ENCODE results near the gene NAT8L. TPM values are rescaled to one million over a fixed set of nuclear protein-coding genes. Genes with fewer than 3 reads are reported as not detected.

The NAT8L gene
- total RNA-seq, 1 experiment from 2014 or later = 3.8 TPM

DNA sequence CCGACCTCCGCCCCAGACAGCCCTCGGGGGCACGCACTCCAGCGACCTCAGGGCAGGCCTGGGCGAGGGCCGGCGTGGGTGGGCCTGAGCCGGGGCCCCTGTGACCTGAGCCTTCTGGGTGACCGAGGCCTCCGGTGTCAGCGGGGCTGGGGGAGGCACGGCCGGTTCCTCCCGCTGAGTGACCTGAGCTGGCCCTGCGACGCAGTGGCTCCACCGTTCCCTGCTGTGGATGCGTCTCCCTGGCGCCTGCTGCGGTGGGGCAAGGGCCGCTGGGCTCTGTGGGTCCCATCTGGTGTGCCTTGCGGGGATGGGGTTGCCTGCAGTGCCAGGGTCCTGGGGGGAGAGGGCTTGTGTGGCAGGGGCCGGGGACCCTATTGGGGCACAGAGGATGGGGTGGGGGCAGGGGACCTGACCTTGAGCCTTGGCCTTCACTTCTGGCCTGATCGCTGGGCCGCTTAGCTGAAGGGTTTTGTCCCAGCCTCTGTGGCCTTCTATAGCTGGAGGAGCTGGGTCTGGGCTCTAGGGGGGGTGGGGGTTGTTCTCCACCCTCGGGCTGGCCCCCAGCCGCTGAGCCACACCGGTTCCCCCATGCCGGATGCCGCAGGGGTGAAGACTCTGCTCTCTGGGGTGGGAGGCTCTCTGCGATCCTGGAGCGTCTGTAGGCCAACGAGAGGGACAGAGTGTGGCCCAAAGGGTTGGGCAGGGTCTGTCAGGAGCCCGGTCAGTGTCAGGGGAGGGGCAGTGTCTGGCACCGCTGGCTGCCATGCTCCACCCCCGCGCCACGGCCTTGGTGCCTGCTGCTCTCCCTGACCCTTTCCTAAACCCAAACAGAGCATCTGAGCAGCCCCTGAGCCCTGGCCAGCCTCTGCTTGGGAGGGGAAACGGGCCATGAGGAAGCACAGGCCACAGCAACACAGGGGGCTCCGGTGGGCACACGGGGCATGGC, 2.3 kb downstream of the NAT8L start:
- DNase-seq (ENCODE audit: low read depth, low spot score) = no peak
- in situ Hi-C loops (cut with HindIII; ENCODE audit: low pct_unique_long_range_greater_than_20kb, low sequenced_read_pairs) = no loop called here

DNA sequence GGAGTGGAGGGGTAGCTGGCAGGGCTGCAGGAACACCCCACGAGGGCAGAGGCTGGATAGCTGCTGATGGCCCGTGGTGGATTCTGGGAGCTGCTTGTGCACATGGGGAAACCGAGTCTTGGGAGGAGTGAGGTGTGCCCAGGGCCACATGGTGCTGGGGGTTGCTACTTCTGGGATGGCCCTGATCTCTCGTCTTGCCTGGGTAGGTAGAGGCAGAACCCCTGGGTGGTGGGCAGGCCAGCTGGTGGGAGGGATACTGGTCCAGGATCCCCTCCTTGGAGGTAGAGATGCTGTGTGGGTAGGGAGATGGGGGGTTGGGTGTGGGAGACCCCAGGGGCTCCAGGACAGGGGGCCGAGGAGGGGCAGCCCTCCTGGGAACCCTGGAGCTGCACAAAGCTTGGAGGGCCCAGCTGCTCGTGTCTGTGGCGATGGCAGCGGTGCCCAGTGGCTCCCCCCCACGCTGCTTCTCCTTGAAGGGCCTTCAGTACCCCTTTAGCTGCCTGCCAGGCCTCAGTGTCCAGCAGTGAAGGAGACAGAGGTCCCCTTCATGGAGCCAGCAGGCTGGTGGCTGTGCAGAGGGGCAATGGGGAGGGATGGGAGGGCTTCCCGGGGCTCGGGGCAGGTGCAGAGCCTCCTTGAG, 3.2 kb downstream of the NAT8L start:
- no peak for DNase-seq (ENCODE audit: low read depth, low spot score)
- in situ Hi-C loops (cut with HindIII; ENCODE audit: low pct_unique_long_range_greater_than_20kb, low sequenced_read_pairs) = no loop called here

- DNase-seq (ENCODE audit: low read depth, low spot score) = no peak
- in situ Hi-C loops (cut with HindIII; ENCODE audit: low pct_unique_long_range_greater_than_20kb, low sequenced_read_pairs) = no loop called here
Measured at GRCh38 chr4:2062808-2063524, 3.8 kb downstream of the NAT8L start.

DNA sequence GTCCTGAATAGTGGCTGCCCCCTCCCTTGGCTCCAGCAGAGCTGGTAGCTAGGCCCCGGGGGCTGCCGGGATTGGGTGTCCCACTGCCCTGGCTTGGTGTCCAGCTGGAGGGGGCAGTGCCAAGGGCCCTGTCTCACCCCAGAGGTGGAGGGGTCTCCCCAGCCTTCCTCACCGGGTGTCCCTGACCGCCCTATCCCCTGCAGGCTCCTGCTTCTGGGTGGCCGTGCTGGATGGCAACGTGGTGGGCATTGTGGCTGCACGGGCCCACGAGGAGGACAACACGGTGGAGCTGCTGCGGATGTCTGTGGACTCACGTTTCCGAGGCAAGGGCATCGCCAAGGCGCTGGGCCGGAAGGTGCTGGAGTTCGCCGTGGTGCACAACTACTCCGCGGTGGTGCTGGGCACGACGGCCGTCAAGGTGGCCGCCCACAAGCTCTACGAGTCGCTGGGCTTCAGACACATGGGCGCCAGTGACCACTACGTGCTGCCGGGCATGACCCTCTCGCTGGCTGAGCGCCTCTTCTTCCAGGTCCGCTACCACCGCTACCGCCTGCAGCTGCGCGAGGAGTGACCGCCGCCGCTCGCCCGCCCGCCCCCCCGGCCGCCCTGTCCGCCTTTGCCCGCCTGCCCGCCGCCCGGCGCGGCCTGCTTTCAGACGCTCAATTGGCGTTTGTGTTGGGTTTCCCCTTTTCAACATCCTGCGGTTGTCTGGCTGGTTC, 4.6 kb downstream of the NAT8L start:
- in situ Hi-C loops (cut with HindIII; ENCODE audit: low pct_unique_long_range_greater_than_20kb, low sequenced_read_pairs) = no loop called here
- no peak for DNase-seq (ENCODE audit: low read depth, low spot score)

DNA sequence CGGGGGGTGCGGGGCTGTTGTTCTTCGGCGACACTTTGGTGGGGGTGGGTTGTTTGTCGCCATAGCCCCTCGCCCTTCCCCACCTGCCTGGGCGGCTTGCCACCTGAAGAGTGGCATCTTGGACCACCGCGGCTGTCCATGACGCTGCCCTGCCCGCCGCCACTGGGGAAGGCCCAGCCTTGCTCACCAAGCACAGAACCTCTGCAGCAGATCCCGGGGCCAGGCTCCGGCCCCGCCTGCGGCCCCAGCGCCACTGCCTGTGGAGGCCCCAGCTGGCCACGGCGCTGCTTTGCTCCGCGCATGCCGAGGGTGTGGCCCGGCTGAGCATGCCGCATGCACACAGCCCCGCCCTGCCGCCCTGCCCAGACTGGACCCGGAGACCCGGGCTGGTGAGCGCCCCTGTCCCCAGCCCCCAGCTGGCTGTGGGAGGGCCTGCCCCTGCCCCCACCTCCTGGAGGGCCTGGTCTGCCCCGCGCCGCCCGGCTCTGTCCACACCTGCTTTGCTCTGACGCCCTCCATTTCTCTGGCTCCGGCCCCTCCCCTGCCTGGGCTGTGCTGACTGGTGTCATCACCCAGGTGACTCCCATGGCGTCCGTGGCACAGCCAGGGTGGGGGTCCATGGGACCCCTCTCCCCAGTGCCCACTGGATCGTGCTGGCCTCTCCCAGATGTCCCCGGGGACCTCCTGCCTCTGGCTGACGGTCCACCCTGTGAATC, 5.3 kb downstream of the NAT8L start:
- no peak for DNase-seq (ENCODE audit: low read depth, low spot score)
- in situ Hi-C loops (cut with HindIII; ENCODE audit: low pct_unique_long_range_greater_than_20kb, low sequenced_read_pairs) = no loop called here

DNA sequence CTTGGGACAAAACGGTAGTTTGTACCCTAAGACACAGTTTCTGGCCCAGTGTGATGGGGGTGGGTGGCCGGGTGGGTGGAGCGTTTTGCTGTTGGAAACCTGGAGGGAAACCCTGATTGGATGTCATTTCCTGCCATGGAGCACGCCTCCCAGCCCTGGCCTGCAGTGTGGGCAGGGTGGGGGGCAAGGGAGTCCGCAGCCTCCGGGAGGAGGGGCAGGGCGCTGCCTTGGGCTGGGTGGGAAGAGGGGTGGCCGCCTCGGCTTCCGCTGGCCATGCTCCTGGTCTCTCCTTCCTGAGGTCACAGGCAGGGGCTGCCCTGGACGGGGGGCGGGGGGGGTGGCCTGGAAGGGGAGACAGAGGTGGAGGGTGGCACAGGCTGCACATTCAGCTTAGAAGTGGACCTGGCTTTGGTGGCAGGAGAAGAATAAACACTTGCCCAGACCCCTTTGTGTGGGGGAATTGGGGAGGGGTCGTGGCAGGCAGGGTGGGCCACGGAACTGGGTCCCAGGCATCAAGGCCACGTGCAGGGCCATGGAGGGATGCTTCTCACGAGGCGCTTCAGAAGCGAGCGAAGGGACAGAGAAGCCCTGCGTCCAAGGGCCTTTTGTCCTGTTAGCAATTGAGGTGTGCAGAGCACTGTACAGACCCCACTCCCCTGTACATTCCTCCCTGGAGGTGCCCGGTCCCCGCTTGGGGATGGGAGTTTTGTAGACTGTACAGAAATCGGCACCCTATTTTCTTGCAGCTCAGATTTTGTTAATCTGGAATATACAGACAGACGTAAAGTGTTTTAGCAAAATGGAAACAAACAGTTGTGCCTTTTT, 6.2 kb downstream of the NAT8L start:
- in situ Hi-C loops (cut with HindIII; ENCODE audit: low pct_unique_long_range_greater_than_20kb, low sequenced_read_pairs) = no loop called here
- DNase-seq (ENCODE audit: low read depth, low spot score) = no peak

DNA sequence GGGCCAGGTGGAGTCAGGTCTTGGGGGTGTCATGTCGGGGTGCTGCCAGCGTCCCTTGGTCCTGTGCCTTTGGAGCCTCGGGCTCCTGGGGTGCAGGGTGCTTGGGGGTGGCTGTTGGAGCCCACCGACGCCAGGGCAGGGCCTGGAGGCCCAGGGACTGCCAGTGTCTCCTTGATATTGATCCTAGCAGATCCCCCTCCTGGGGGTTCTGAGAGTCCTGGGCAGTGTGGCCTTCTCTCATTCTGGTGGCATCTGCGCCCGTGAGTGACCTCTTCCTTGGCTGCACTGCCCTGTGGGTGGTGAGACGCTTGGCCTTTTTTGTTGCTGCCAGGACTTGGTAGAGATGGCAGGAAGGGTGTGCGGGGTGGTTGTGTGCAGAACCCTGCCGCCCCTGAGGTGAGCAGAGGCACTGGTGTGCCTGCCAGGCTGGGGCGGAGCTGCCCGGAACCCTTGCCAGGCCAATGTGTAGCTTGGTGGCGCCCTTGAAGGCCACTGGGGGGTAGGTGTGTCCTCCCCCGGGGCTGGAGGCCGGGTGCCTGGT, 7.0 kb downstream of the NAT8L start:
- in situ Hi-C loops (cut with HindIII; ENCODE audit: low pct_unique_long_range_greater_than_20kb, low sequenced_read_pairs) = no loop called here
- no peak for DNase-seq (ENCODE audit: low read depth, low spot score)

GRCh38 chr4:2066571-2067445, 7.7 kb downstream of the NAT8L start:
- no peak for DNase-seq (ENCODE audit: low read depth, low spot score)
- in situ Hi-C loops (cut with HindIII; ENCODE audit: low pct_unique_long_range_greater_than_20kb, low sequenced_read_pairs) = no loop called here

DNA sequence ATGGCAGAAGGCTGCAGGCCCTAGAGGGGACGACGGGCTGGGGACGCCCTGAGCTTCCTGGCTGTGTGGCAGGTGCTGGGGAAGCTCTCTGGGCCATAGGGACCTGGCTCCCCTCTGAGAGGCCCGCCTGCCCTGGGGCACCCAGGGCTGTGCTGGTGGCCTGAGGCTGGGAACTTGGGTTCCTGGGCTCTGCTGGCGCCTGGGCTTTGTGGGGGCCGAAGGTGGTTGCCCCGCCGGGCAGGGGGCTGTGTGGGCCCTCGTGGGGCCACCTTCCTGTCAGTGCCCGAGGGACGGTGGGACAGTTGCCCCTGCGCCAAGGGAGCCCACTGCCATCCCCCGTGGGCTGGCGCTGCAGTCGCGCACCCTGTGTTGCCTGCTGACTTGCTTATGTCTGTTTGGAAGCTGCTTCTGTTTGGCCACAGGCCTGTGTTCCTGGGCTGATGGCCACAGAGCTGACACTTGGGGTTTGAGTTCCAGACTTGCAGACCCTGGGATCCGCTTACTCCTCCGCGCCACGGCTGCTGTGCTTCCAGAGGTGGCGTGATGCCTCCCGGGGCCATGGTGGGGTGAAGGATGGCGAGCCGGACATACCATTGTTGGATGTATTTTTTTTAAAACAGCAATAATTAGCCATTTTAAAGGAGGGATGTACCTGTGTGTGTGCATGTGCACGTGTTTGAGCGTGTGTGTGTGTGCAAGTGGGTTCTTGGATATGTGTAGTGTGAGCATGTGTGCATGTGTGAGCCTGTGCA, 8.5 kb downstream of the NAT8L start:
- no peak for DNase-seq (ENCODE audit: low read depth, low spot score)
- in situ Hi-C loops (cut with HindIII; ENCODE audit: low pct_unique_long_range_greater_than_20kb, low sequenced_read_pairs) = no loop called here

- no peak for DNase-seq (ENCODE audit: low read depth, low spot score)
- in situ Hi-C loops (cut with HindIII; ENCODE audit: low pct_unique_long_range_greater_than_20kb, low sequenced_read_pairs) = no loop called here
Measured at GRCh38 chr4:2068198-2068470, 9.0 kb downstream of the NAT8L start.

GRCh38 chr4:2068566-2068965, 9.4 kb downstream of the NAT8L start:
- in situ Hi-C loops (cut with HindIII; ENCODE audit: low pct_unique_long_range_greater_than_20kb, low sequenced_read_pairs) = no loop called here
- DNase-seq (ENCODE audit: low read depth, low spot score) = no peak

DNA sequence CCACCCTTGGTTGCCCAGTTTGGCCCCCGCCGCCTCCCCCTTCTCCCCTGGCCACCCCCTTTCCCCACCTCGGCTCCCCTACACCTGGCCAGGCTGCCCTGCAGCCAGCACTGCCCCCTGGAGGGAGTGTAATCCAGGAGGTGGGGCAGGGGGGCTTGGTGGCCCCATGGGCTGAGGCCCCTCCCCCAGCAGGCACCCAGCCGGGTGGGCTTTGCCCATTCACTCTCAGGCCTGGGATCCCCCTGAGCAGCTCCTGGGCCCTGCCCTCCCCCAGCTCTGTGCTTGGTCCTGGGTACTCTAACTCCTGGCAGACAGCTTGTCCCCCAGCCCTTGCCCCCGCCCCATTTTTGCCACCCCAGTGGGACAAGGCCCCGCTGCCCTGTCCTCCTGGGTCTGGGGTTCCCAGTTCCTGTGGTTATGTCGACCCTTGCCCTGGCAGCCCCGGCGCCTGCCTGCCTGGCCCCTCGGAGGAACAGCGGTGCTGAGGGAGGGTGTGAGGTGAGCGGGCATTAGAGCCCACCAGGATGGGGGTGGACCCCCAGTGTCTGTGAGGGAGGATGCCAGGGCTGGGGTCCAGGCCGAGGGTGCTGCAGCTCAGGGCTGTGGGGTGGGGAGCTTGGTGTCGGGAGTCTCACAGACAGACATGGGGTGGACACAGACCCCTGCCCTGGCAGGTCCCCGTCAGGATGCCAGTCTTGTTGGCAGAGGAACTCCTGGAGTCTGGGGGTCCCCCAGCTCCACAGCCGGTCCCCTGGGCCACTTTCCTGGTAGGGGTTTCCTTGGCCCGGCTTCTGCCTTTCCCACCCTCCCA, 10.2 kb downstream of the NAT8L start:
- DNase-seq (ENCODE audit: low read depth, low spot score) = no peak
- in situ Hi-C loops (cut with HindIII; ENCODE audit: low pct_unique_long_range_greater_than_20kb, low sequenced_read_pairs) = no loop called here

- in situ Hi-C loops (cut with HindIII; ENCODE audit: low pct_unique_long_range_greater_than_20kb, low sequenced_read_pairs) = no loop called here
- no peak for DNase-seq (ENCODE audit: low read depth, low spot score)
Measured at GRCh38 chr4:2069986-2070385, 10.9 kb downstream of the NAT8L start.

Data from SK-MEL-5 (cell line).